WTC11 (cell line): ENCODE measurements around the gene CDK2AP2.

Experiments used
- CTCF ChIP-seq: fragments of 200-600 bp; IDR thresholded peaks from 2 replicates; pipeline ENCODE4 v1.8.0; 2022; ENCODE audit warnings: antibody characterized with exemption
- ETV6 ChIP-seq: sonication (generic); formaldehyde crosslinking; IDR thresholded peaks from 2 replicates; pipeline ENCODE4 v1.8.1; 2022; ENCODE audit warnings: mild to moderate bottlenecking, missing genetic modification reagents
- FOXK1 ChIP-seq: sonication (generic); formaldehyde crosslinking; IDR thresholded peaks from 2 replicates; pipeline ENCODE4 v1.8.0; 2022; ENCODE audit warnings: mild to moderate bottlenecking, moderate library complexity, missing genetic modification reagents
- IRF1 ChIP-seq: sonication (generic); formaldehyde crosslinking; IDR thresholded peaks from 2 replicates; pipeline ENCODE4 v1.8.0; 2023; ENCODE audit warnings: missing genetic modification reagents
- JUN ChIP-seq: sonication (generic); formaldehyde crosslinking; IDR thresholded peaks from 2 replicates; pipeline ENCODE4 v1.8.0; 2023; ENCODE audit warnings: mild to moderate bottlenecking, missing genetic modification reagents
- NFE2L1 ChIP-seq: sonication (generic); formaldehyde crosslinking; IDR thresholded peaks from 2 replicates; pipeline ENCODE4 v1.8.1; 2023; ENCODE audit warnings: missing genetic modification reagents
- SMAD3 ChIP-seq: sonication (generic); formaldehyde crosslinking; IDR thresholded peaks from 2 replicates; pipeline ENCODE4 v1.8.0; 2022; ENCODE audit warnings: missing genetic modification reagents, mild to moderate bottlenecking, borderline replicate concordance
- TEAD4 ChIP-seq: sonication (generic); formaldehyde crosslinking; IDR thresholded peaks from 2 replicates; pipeline ENCODE4 v1.8.0; 2022; ENCODE audit warnings: mild to moderate bottlenecking, missing genetic modification reagents
- ZNF121 ChIP-seq: sonication (generic); formaldehyde crosslinking; IDR thresholded peaks from 2 replicates; pipeline ENCODE4 v1.8.0; 2023; ENCODE audit warnings: missing genetic modification reagents
- ZNF138 ChIP-seq: sonication (generic); formaldehyde crosslinking; conservative IDR thresholded peaks from 2 replicates; pipeline ENCODE4 v1.8.1; 2022; ENCODE audit warnings: mild to moderate bottlenecking, moderate library complexity, missing genetic modification reagents

GRCh38 chr11:67500484-67500821 is 7.5 kb downstream of the CDK2AP2 start:
- TF ChIP-seq CTCF (no peak), JUN (CRISPR knock-in tag) (no peak), SMAD3 (CRISPR knock-in tag) (no peak), ZNF121 (CRISPR knock-in tag) (no peak), IRF1 (no peak), TEAD4 (no peak), FOXK1 (CRISPR knock-in tag) (no peak), ZNF138 (CRISPR knock-in tag) (no peak), NFE2L1 (CRISPR knock-in tag) (no peak), ETV6 (CRISPR knock-in tag) (no peak)
